Measurements from ENCODE around the gene ULK4.
A peak's percentile ranks its signal among the peaks of the same experiment; 100 is the strongest.

ULK4 gene

DNA sequence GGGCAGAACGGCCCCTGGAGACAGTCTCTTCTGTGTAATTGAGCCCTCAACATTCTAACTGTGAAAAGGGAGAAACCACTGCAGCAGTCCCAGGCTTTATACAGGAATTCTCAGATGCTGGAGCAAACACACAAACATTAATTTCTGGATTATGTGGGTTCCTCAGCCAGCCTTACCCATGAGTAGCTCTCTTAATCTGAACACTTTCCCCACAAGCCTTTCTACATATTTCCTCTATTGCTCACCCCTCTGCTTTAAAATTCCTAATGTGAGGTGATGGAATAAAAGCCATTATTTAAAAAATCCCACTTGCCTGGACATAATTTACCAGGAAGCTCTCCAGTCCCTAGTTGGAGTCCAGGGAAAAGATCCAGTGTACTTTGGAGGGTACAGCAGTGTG lies 623.6 kb downstream of the ULK4 start:
- DNase-seq = no peak

DNA sequence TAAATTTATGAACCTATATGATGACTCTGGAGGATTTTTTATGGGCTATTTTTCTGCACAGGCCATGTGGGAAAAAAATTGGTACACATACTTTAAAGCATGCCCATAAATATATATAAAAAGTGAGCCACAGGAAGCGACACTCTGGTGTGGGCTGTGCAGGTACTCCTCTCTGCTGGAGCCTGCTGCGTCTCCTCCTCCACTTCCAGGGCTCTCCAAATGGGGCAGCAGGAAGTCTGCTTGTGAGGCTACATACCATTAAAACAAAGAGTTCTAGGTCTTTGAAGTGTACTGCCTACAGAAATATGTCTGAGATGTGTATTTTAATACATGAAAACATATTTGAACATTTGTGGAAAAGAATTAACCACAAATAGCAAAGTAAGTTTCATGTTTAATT lies 627.5 kb downstream of the ULK4 start:
- DNase-seq = no peak

DNA sequence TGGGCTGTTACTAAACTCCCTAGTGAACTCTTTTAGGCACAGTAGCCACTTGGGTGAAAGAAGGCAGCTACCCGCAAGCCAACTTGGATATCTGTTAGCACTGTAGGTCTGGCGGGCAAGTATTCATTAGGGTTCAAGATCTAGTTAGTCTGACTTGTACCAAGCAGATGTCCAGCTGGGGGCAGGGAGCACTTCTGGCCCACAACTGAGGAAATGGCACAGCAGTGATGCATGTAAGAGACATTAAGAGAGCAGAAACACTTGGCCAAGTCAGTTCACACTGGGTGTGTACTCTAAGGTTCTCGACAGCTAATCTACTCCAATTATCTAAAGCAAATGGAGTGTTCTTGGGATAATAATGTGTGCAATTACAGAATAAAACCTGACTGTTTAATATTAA lies 630.9 kb downstream of the ULK4 start:
- no peak for DNase-seq

DNA sequence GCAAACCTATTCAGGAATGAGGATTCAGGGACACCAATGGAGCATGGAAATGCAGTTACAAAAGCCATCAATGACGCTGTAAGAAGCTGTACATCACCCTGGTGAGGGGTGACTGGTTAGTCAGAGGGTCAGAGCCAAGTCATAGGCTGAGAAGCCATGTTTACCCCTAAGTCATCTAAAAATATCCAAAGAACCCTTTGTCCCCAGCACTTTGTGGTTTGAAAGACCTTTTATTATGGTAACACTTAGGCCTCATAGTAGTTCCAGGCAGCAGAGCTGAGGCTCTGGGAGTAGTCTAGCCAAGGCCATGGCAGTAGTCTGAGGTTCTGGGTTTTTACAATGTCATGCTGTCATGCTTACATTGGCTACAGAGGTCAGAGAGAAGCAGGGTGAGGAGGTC lies 631.4 kb downstream of the ULK4 start:
- DNase-seq = no peak

DNA sequence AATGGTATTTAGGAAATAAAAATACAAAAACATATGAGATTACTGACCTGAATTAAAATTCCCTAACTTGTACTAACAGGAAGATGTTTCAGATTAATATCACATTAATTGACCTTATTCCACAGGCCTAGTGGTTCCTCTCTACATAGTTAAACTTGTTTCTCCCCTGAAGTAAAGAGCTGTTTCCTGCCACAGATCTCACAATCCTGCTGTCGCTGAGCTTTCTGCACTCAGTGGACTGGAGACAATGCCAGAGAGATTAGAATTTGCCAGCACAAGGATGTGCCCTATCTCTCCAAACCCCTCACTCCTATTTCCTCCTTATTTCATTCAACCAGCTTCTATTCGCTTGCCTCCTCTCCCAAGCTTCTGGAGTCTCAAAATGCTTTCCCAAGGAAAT lies 632.0 kb downstream of the ULK4 start:
- no peak for DNase-seq

DNA sequence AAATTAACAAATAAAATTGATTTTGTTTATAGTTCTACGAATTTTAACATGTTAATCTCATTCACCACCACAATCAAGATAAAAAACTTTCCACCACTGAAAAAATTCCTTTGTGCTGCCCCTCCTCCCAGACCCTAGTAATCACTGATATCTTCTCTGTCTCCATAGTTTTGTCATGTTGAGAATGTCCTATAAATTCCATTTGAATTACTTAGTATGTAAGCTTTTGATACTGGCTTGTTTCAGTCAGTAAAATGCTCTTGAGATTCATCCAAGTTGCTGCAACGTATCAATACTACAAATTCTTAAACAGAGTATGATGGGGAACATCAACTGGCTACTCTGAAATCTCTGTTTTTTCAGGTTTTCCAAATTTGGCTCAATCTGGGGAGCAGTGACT lies 633.0 kb downstream of the ULK4 start:
- DNase-seq = no peak

DNA sequence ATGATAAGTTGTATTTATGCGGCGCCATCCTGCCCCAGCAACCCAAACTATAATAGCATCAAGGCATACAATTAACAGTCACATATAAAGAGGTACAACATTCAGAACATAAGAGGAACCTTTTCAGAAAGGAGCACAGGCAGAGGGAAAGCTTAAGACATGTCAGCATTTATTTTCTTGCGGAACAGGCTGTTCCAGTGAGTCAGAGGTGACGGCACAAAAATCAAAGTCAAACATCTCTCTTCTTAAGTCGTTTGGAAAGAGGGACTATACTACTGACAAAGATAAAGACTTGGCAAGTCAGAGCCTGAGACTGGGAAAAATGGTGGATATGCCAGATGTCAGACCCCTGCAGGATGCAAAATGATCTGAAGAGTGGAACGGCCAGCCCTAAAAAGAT lies 634.2 kb downstream of the ULK4 start:
- DNase-seq = no peak

DNA sequence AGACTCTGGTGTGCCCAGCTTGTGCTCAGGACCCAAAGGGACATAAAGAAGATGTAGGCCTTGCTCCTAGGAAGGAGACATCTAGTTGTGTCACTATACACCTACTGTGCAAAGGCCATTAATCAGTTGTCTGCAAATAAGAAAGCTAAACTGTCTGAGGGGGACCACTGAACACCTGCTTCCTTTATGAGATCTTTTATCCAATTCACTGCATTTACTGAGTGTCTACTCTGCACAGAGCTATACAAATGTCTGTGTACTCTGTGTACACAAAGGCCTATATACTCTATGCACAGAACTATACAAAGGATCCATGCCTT lies 637.8 kb downstream of the ULK4 start:
- DNase-seq = no peak

DNA sequence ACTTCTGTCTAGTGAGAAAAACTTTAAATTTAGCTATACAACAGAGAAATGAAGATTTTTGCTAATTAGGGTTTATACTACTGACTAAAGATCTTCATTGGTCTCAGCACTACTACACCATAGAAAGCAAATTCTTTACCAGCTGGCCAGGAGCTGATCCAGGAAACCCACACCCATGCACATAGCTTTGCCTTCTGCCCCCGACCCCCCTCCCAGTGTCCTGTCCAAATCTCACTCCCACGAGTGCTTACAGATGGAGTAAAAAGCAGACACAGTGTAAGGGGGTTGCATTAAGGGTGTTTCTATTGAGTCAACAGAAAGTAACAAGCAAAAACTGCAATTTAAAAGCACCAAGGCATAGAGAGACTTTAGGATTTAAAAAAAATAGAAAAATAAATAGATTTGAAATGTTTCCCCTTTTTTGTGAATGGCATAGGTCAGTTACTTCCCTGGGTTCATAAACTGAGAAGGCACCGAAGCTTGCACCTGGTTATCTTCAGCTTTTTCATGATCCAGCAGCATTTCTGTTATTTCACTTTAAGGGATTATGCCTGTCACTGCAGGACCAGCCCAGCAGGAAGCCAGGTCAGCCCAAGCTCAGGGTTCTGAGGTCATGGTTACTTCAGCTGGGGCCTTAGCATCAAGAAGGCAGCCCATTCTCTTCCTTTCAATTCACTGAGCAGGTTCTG lies 638.3 kb downstream of the ULK4 start:
- no peak for DNase-seq

DNA sequence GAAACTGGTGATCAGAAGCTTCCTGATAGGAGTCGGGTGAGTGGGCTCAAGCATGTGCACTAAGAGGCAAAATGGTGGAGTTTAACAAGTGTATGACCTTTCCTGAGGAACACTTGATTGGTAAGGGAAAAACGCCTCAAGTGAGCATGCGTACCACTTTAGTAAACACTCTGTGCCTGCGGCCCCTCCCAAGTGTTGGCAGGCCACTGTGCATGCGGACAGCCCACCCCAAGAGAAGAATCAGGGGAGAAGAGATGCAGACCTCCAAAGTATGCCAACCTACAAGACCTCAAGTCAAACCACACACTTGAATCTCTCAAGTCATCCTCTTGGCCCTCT lies 640.3 kb downstream of the ULK4 start:
- DNase-seq = no peak

DNA sequence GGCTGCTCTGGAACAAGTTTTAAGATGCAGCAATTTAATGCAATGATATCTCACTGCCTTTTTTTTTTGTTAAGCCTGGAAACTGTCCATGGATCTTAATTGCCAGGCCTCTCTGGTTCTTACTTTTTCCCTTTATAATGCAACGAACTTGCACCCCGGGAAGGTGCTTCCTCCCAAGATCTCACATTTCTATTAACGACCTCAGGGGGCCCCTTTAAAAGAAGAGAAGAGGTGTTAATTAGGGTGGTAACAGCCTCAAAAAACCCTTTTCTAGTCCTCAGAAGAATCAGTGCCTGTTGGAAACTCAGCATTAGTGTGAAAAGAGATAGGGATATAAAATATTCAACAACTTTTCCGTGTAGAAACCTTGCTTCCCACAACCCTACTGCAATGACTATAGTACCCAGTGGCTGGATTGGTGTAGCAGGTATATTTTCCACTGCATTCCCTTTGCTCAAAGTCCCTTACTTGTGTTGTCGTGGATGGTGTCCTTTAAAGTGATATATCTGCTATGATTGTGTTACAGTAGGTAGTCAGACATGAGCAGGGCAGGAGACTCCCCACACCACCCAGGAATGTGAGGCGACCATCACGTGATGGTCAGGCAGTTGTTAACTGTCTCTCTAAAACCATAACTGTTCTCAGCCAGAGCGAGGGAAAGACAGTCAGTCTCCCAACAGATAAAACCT lies 640.8 kb downstream of the ULK4 start:
- no peak for DNase-seq

DNA sequence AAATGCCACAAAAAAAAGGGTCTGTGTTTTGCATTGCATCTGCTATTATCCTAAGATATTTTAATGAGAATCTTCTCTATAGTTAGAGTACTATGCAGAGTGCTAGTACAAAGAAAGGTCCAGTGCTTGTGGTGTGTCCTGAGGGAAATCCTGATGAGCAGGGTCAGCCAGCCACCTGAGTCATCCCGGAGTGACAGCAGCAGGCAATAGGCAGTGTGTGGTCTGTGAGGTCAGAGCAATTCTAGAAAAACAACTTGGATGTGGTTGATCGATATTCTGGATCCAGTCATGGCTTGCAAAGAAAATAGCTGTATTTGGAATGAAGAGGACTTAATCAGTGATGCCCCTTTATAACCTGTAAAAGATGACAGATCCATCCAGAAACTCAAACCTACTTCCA lies 643.4 kb downstream of the ULK4 start:
- no peak for DNase-seq

DNA sequence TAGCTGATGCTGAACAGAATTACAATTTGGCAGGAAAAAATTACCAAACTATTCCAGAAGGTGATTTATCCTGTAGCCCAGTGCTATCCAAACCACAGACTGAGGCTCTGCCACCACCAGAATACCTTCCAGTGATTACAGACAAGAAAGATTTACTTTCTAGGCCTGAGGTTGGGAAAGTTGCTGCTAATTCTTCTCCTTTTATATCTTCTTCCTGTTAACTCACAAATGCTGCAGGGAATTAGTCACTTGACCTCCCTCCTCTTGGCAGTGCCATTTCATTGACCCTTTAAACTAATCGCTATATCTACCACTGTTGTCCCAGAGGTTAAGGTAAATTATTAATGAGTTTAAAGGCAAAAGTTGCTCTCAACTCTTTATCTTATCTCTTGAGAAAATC lies 644.2 kb downstream of the ULK4 start:
- no peak for DNase-seq

DNA sequence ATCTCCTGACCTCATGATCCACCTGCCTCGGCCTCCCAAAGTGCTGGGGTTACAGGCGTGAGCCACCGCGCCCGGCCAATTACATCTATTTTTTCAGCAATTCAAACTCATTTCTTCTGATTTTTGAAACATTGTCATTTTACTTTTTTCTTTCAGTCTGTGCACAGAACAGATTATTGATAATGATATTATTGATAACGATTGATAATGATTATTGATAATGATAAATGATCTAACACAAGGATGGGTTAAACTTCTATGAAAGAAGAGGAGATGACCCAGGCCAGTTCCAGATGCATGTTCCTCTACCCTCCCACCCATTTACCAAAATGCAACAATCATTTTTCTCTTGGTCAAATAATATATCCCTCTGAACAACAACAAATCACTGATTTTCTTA lies 644.6 kb downstream of the ULK4 start:
- DNase-seq = no peak

DNA sequence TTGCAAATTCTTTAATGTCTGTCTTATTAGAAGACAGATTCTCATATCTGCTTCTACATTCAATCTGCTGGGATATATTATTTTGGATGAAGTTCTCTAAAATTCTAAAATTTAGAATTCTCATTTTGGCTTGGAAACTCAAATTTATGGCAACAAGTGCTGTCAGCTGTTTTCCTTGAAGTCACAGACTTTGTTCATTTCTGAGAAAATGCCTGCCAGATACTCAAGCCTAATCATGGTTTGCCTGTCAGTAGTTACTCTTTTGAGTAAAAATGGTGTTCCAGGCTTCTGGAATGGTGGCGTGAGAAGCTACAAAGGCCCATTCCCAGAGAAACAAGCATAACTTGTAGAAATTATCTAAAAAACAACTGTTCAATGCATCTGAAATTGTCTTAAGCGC lies 646.8 kb downstream of the ULK4 start:
- no peak for DNase-seq

DNA sequence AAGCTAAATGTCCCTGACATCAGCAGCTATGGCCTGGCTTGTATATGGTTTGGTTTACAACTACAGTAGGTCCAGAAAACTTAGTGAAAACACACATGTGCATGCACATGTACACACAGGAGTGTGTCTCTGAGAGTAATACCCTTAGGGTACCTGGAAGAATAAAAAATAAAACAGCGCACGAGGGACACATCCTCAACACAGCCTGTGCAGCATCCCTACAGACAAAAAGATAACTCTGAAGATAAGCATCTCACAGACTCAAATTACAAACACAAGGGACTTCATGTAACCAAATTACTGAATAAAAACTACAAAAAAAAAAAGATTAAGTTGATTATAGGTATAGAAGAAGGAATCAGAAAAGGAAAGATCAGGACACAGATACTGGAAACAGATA lies 653.8 kb downstream of the ULK4 start:
- no peak for DNase-seq

DNA sequence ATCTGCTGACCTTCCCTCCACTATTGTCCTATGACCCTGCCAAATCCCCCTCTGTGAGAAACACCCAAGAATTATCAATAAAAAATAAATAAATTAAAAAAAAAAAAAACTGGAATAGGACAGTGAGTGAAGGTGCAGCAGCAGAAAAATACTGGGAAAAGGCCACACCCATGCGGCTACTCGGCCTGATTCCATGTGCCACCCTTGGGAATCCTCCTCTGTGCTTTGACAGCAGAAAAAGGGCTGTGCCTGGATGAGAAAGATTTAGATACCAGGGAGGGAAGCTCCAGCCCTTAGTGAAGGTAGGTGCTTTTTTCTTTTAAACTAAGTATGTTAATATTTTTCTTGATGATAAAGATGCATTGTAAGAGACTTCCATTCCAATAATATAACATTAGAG lies 654.8 kb downstream of the ULK4 start:
- no peak for DNase-seq

DNA sequence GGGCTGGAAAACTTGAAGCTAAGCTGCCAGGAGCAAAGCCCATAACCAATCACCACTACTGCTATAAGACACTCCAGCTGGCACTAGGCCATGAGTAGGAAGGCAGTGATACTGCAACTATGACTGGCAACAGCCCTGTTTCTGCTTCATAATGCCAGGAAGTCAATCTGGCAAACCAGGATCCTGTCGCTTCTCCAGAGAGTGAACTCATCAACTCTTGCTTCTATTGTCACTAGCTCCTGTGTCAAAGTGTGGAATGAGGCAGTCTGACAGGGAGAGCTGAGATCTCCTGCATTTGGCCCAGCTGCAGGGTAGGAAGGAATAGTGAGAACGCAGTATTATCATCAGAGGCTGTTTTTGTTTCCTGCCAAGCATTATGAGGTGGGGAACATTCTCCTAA lies 657.3 kb downstream of the ULK4 start:
- peak; percentile 7 for DNase-seq

DNA sequence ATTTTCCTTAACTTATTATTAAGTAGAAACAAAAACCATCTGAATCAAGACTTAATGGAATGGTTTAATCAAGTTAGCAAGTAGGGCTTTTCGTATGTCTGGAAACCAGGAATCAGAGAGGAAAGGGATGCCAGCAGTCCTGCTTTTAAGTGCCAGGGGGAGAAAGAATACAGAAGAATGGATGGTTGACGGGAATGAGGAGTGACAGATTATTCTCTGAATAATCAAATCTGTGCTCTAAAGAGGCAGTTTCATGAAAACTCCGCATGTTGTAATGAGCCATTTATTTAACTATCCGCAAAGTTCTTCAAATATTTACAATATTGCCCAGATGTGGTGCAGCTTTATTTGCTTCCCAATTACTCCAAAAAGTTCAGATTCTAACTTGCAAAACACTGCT lies 659.6 kb downstream of the ULK4 start:
- DNase-seq = no peak

DNA sequence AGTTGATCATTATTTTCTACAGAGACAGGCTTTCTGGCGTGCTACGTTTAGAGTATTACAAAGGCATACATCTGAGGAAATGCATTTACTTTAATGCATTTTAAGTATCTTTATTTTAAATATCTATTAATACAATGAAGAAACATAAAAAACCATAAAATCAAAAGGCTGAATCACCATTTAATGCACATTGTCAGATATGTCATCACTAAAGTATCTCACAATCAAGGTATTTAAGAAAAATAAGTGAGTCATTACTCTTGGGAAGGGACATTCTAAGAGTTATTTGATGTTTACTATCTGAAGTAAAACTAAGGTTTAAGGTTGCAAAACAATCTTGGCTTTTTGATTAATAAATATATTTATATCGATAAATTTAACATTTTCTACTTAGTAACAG lies 660.4 kb downstream of the ULK4 start:
- DNase-seq = no peak

DNA sequence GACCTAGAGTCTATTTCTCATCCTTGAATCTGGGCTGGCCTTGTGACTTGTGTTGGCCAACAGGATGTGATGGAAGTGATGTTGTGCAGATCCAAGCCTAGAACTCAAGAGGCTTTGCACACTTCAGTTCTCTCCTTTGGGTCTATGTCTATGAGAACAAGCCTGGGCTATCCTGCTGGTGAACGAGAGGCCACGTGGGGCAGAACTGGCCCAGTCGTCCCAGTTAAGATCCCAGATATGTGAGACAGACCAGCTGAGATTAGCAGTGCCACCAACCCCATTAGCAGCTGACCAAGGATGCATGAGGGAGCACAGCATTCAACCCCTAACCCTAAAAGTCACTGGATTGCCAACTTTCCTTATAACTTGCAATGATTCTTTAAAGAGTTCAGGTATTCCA lies 662.9 kb downstream of the ULK4 start:
- DNase-seq = no peak

DNA sequence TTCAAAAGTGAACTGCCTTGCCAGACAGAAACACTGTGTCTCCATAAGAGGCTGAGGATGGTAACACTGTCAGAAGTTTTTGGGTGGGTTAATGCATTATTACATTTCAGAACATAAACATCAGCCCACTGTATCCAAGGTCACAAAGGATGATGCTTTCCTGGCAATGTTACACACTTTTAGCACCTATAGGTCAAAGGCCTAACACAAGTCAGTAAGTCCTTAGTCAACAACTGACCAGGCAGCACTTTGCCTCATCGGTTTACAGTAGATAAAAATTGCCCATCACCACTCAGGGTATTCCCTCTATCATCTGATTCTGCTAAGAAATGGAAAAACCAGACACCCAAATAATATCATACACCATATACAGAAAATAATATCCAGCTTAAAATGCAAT lies 664.2 kb downstream of the ULK4 start:
- no peak for DNase-seq

DNA sequence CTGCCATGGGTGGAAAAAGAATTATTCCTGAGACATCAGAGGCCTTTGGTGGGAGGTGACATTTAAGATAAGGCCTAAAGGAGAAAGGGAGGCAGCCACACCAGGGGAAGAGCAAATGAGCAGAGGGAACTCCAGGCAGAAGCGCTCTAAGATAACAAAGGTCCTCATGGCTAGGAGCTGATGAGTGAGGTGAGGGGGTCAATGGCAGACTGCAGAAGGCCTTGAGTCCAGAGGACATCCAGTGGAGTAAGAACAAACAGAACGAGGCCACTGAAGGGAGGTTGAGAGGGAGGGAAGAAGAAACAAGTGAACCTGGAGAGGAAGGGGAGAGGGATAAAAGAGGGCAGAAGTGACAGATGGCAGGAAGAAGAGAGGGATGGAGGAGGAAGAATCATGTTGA lies 665.3 kb downstream of the ULK4 start:
- DNase-seq = no peak

DNA sequence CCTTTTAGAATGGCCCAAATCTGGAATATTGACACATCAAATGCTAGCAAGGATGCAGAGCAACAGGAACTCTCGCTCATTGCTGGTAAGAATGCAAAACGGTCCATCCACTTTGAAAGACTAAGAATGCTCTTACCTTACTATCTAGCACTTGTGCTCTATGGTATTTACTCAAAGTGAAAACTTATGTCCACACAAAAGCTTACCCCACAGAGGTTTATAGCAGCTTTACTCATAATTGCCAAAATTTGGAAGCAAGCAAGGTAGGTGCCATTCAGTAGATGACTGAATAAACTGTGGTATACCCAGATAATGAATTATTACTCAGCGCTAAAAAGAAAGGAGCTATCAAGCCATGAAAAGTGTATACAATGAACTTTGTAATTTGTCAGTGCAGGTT lies 666.2 kb downstream of the ULK4 start:
- DNase-seq = no peak

DNA sequence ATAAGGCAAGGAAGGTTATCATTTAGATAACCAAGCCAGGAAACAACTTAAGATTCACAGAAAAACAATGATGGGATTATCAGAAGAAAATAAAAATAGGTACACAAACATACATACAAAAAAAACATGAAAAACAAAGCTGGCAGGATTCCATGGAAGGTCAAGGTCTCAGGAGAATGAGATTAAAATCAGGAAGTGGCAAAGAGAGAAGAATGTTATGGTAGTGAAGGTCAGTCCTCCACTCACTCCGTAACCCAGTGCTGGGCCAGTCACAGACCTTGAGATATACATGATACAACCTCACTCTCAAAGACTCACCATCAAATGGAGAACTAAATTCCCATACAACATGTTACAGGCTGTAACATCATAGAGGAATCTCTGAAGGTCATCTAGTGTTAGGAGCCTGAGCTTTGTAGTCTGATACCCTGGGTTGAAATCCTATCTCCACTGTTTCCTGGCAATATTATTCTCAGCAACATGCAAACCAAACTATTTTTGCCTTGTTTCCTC lies 668.7 kb downstream of the ULK4 start:
- DNase-seq = no peak

Measured in hematopoietic multipotent progenitor cell treated with erythropoietin and hydrocortisone succinate and interleukin-3 and kit ligand, for 6 days (in vitro differentiated cells).